Putamen (tissue), 1 donor: Measurements from ENCODE around the gene SEZ6.
A peak's percentile ranks its signal among the peaks of the same experiment; 100 is the strongest.

Source experiments
- DNase-seq: peaks from one replicate; pipeline ENCODE4 v3.0.0-alpha.2; 2016; ENCODE audit warnings: low spot score

SEZ6 gene

GRCh38 chr17:29000973-29001372 is 4.9 kb downstream of the SEZ6 start:
- DNase-seq: no peak

GRCh38 chr17:28999206-28999605 is 6.6 kb downstream of the SEZ6 start:
- no peak for DNase-seq

GRCh38 chr17:28997806-28998205 is 8.0 kb downstream of the SEZ6 start:
- no peak for DNase-seq

GRCh38 chr17:28996554-28997096 is 9.2 kb downstream of the SEZ6 start:
- DNase-seq: no peak

DNA sequence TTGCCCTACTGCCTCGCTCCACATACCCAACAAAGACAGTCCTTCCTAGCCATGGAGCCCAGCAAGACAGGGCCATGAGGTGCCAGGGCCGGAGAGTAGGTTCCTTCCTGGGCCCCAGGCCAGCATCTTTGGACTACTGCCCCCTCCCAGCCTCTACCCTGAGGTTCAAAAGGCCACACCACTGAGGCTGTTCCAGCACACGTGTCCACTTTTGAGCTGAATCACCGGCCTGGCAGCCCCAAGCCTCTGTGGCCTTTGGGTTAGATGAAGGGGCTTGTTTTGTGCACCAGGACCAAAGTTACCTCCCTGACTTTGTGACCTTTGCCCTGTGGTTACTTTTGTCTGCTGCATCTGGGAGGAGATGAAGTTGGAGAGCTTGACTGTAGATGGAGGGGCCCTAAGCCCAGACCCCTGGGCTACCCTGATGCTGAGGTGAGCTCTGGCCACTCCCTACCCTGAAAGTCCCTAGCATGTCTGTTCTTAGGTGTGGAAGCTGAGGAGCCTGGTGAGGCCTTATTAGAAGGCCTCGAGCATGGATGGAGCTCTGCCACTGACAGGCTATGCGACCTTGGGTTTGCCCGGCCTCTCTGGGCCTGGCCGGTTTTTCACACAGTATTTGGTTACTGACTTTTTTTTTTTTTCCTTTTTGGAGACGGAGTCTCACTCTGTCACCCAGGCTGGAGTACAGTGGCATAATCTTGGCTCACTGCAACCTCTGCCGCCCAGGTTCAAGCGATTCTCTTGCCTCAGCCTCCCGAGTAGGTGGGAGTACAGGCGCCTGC is 12.0 kb downstream of the SEZ6 start:
- DNase-seq: no peak

DNA sequence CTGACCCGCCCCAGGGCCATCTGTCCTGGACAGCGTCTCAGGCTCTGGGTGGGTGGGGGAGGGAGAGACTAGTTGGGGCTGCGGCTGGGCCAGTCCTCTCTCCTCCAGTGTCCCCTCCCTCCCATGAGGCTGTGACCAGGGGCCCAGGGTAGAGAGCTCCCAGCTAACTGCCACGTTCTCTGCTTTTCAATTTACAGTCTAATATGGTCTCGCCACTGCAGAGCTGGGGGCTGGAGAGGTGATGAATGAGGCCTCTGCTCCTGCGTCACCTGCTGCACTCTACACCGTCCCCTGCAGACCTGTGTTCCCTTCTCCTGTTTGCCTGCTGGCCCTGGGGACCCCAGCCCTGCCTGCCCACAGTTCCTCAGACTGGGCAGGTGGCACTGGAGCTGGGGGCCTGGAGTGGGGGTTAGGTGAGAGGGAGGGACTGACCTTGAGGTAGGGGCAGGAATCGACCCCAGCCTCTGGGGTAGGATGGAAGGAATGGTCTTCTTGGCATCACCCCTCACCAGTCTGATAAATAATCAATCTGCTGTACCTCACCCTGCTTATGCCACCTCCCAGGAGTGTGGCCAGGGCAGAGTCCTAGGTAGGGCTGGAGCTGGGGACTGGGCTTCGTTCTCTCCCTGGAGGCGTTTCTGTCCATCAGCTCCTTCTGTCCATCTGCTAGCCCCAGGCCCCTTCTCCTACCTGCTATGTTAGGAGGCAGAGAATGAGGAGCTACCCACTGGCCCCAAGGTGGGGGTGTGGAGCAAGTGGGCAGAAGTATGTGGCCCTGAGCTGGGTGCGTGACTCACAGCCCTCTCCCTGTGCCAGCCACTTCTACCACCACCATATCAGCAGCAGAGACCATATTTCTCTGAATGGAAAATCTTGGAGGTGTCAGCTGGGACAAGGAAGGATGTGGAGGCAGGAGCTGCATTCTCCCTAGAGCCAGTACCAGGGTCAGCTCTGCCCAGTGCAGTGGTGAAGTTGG is 12.9 kb downstream of the SEZ6 start:
- DNase-seq: no peak

DNA sequence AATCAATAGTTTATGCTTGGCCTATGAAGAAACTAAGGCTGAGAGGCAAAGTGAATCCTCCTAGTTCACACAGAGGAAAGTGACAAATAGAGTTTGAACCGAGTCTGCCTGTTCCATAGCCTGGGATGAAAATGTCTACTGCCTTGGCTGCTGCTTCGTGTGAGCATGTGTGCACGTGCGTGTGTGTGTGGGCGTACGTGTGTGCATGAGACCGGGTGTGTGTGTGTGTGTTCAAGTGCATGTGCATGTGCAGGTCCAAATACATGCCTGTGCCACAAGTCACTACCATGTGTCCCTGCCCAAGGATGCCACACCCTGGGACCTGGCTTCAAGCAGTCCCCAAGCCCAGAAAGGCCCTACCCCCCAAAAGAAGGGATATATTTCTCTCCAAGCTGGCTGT is 13.6 kb downstream of the SEZ6 start:
- DNase-seq: no peak

GRCh38 chr17:28991779-28992178 is 14.1 kb downstream of the SEZ6 start:
- DNase-seq: no peak

DNA sequence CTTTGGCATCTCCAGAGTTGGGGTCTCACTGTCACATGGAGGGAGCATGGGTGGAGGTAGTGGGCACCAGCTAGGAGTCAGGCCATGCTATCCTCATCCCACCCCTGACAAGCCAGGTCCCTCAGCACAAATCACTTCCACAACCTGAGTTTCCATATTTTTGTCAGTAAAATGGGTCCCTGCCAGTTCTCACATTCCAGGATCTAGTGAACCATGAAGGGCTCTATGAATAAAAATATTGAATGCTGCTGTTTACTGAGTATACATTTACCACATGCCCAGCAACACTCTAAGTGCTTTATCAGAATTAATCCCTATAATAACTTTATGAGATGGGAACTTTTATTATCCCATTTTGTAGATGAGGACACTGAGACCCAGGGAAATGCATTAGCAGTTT is 16.8 kb downstream of the SEZ6 start:
- DNase-seq: no peak

- DNase-seq: no peak
Measured at GRCh38 chr17:28988475-28988874, 17.4 kb downstream of the SEZ6 start.

GRCh38 chr17:28986714-28987655 is 18.8 kb downstream of the SEZ6 start:
- no peak for DNase-seq

- DNase-seq: no peak
Measured at GRCh38 chr17:28985950-28986713, 19.7 kb downstream of the SEZ6 start.

DNA sequence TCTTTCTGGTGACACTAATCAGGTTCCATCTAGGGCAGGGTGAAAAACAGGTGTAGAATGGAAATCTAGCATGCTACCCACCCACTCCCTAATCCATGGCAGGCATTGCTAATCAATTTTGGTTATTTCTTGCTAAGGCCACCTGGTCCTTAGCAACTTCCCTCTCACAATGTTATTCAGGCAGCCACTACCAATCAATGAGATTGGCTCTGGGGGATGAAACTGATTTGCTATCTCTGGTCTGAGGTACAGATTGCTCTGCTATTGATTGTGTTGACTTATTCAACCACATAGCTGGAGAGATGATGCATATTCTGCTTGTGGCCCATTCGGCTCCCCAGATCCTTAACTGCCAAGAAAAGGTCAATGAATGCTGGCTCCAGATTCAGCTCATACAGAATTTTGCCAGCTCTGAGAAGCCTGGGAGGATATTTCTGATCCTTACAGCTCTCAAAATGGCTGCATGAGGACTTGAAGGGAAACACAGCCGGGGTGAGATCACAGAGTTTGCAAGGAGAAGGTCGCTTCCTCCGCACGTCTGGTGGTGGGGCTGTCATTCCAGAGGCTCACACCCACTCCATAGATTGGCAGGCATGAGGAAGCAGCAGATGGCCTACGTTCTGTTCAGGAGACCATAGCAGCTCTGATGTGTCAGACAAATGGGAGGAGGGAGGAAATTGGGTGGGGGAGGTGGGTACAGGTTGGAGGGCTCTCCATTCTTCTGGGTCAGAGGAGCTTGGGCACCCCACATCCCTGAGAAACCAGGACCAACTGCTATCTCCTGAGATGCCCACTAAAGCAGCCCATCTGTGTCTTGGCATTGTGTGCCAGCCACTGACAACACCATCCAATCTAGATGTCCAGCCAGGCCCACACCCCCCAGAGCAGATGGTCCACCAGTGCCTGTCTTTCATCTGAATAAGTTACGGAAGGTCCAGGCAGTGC is 22.3 kb downstream of the SEZ6 start:
- peak; percentile 81 for DNase-seq

DNA sequence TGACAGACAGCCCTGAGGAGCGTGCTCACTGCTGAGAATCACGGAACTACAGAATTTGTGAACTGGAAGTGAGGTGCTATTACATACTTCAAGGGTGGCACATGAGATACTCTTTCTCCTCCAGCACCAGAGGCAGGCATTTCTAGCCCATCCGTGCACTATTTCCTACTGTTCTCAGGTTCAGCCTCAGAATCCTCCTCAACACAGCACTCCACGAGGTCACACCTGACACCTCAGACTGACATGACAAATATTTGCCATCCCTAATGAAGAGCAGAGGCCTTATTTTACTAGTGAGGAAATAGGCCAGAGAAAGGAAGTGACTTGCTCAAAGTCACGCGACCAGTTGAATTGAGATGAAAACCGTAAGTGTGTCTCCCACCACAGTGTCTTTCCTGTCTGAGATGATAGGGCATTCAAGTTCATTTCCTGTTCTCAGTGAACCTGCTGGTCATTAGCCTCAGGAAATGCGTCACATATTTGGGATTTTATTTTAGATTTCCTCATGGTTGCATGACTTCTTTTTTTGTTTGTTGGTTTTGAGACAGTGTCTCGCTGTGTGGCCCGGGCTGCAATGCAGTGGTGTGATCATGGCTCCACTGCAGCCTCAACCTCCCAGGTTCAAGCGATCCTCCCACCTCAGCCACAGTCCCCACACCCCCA is 23.6 kb downstream of the SEZ6 start:
- no peak for DNase-seq

- no peak for DNase-seq
Measured at GRCh38 chr17:28978356-28978964, 27.4 kb downstream of the SEZ6 start.

DNA sequence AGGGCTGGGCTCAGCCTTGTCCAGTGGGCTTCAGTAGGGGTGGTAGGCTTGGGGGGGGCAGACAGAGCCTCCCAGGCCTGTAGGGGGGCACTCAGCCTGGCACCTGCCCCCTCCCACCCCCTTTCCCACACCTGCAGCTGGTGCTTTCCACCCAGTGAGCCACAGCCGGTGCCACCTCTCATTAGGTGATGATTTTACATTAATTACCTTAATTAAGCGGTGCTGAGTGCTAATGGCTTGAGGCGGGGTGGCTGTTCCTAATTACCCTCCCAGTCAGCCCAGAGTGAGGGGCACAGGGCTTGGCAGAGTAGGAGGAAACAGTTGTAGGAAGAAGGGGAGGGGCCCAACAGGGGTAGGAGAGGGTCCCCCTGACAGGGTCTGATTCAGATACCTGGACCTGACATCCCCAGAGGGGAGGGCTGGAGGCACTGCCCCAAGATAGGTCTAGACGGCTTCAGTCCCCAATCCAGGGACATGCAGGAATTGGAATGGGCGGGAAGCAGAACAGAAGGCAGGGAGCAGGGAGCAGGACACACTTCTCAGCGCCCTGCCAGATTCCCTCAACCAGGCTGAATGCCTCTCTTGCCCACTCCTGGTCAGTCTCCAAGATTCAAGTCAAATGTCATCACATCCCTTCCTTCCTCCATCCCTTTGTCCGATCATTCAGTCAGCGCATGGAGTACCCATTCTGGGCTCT is 28.0 kb downstream of the SEZ6 start:
- DNase-seq: no peak

DNA sequence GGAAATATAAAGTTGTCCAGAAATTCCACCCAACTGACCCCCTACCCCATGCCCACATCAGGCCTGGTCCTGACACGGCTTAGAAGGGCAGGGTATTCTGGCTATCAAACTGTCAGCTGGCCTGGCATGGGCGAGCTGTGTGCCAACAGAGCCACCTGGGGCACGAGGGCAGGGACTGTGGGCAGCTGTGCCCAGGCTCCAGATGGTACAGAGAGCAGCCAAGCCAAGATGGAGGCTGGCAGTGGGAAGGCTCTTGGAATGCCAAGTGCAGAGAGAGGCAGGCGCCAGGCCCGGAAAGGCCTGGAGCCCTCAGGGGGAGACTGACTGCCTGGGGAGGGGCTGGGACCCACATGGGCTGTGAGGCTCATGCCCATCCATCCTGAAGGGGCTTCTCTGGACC is 30.2 kb downstream of the SEZ6 start:
- DNase-seq: no peak

GRCh38 chr17:28975031-28975430 is 30.8 kb downstream of the SEZ6 start:
- DNase-seq: no peak
